Sigmoid colon (tissue), 4 donors: ENCODE data around the gene SMAD1.

ENCODE experiments used
- EP300 ChIP-seq, 4 donors: sonication (generic); formaldehyde crosslinking; IDR thresholded peaks; one replicate each; pipeline ENCODE4 v1.6.1; 2017; ENCODE audit warnings: antibody characterized with exemption in 4 of 4
- POLR2A ChIP-seq, 2 donors: fragments of 450-650 bp; IDR thresholded peaks; one replicate each; pipeline ENCODE4 v1.6.1; 2016; ENCODE audit warnings: antibody characterized with exemption in 2 of 2, mild to moderate bottlenecking in 2 of 2, moderate library complexity in 2 of 2
- TF ChIP-seq, protein P1 (sequence below), 4 experiments: fragments of 450-650 bp in 3 of 4; fragments of 200-600 bp in 1 of 4; IDR thresholded peaks; one replicate each; pipeline ENCODE4 v1.5.1; 2016 to 2019; ENCODE audit warnings: antibody characterized with exemption in 4 of 4, mild to moderate bottlenecking in 3 of 4, moderate library complexity in 2 of 4

DNA sequence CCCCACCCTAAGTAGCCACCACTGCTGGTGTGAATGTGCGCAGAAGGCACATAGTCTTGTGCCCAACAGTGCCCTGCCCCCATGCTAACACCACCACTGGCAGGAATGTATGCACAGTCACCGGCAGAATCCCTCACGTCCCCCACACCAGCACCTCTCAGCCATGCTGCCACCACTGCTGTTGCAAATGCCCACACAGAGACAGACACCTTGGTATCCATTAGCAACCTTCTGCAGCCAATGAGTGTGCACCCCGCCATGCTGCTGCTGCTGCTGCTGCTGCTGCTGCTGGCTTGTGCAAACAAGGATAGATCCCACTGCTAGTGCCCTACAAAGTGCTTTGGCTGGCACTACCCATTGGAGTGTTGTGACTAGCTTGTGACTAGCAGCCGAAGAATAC lies 85.1 kb downstream of the SMAD1 start:
- TF ChIP-seq EP300 (IDR thresholded peaks at IDR 0.05): no peak
- TF ChIP-seq, protein P1, sequence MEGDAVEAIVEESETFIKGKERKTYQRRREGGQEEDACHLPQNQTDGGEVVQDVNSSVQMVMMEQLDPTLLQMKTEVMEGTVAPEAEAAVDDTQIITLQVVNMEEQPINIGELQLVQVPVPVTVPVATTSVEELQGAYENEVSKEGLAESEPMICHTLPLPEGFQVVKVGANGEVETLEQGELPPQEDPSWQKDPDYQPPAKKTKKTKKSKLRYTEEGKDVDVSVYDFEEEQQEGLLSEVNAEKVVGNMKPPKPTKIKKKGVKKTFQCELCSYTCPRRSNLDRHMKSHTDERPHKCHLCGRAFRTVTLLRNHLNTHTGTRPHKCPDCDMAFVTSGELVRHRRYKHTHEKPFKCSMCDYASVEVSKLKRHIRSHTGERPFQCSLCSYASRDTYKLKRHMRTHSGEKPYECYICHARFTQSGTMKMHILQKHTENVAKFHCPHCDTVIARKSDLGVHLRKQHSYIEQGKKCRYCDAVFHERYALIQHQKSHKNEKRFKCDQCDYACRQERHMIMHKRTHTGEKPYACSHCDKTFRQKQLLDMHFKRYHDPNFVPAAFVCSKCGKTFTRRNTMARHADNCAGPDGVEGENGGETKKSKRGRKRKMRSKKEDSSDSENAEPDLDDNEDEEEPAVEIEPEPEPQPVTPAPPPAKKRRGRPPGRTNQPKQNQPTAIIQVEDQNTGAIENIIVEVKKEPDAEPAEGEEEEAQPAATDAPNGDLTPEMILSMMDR (IDR thresholded peaks at IDR 0.05): no peak
- no peak for TF ChIP-seq POLR2A (IDR thresholded peaks at IDR 0.05)
